ENCODE data around the gene GRB10. TPM values are rescaled to one million over a fixed set of nuclear protein-coding genes. Genes with fewer than 3 reads are reported as not detected.

GRB10 gene
- polyA plus RNA-seq, 1 donor, result 19.9 TPM

- H3K4me1 ChIP-seq (ENCODE audit: control insufficient read depth, insufficient read depth, low read length), result peaks cover 4% of the 10 kb centered on the region
- H3K27me3 ChIP-seq (ENCODE audit: control insufficient read depth, insufficient read depth, low read length), result no peaks in the 10 kb centered on the region
- no CpG with 5 or more reads among the region's 1 CpG for WGBS (ENCODE audit: insufficient coverage, low lambda C conversion rate)
- H3K4me3 ChIP-seq (ENCODE audit: low read length), result no peak overlapping the region
- peak in 1 of 2 donors; percentile 50 for DNase-seq
- H3K9me3 ChIP-seq (ENCODE audit: control insufficient read depth, low read depth, low read length), result no peaks in the 10 kb centered on the region
- no peak overlapping the region for H3K27ac ChIP-seq (ENCODE audit: low read length)
- H3K36me3 ChIP-seq (ENCODE audit: control insufficient read depth, insufficient read depth, low read length), result peaks cover 6% of the 10 kb centered on the region
Measured at GRCh38 chr7:50697748-50698147, 84.9 kb downstream of the GRB10 start.

GRCh38 chr7:50696810-50697582, 85.7 kb downstream of the GRB10 start:
- H3K4me3 ChIP-seq (ENCODE audit: low read length), result no peak overlapping the region
- no peaks in the 10 kb centered on the region for H3K9me3 ChIP-seq (ENCODE audit: control insufficient read depth, low read depth, low read length)
- no peak overlapping the region for H3K27ac ChIP-seq (ENCODE audit: low read length)
- peaks cover 2% of the 10 kb centered on the region for H3K36me3 ChIP-seq (ENCODE audit: control insufficient read depth, insufficient read depth, low read length)
- peak in 1 of 2 donors; percentile 33 for DNase-seq
- H3K4me1 ChIP-seq (ENCODE audit: control insufficient read depth, insufficient read depth, low read length), result peaks cover 4% of the 10 kb centered on the region
- no CpG with 5 or more reads among the region's 3 CpGs for WGBS (ENCODE audit: insufficient coverage, low lambda C conversion rate)
- no peaks in the 10 kb centered on the region for H3K27me3 ChIP-seq (ENCODE audit: control insufficient read depth, insufficient read depth, low read length)

- H3K9me3 ChIP-seq (ENCODE audit: control insufficient read depth, low read depth, low read length), result no peaks in the 10 kb centered on the region
- H3K27me3 ChIP-seq (ENCODE audit: control insufficient read depth, insufficient read depth, low read length), result no peaks in the 10 kb centered on the region
- no CpG with 5 or more reads among the region's 2 CpGs for WGBS (ENCODE audit: insufficient coverage, low lambda C conversion rate)
- no peaks in the 10 kb centered on the region for H3K36me3 ChIP-seq (ENCODE audit: control insufficient read depth, insufficient read depth, low read length)
- H3K4me1 ChIP-seq (ENCODE audit: control insufficient read depth, insufficient read depth, low read length), result peaks cover 4% of the 10 kb centered on the region
- no peak overlapping the region for H3K27ac ChIP-seq (ENCODE audit: low read length)
- DNase-seq, result no peak
- H3K4me3 ChIP-seq (ENCODE audit: low read length), result no peak overlapping the region
Measured at GRCh38 chr7:50695026-50695425, 87.7 kb downstream of the GRB10 start.

GRCh38 chr7:50693455-50694130, 89.1 kb downstream of the GRB10 start:
- WGBS (ENCODE audit: insufficient coverage, low lambda C conversion rate), result no CpG with 5 or more reads among the region's 8 CpGs
- H3K4me1 ChIP-seq (ENCODE audit: control insufficient read depth, insufficient read depth, low read length), result peaks cover 4% of the 10 kb centered on the region

GRCh38 chr7:50690541-50691011, 92.1 kb downstream of the GRB10 start:
- WGBS (ENCODE audit: insufficient coverage, low lambda C conversion rate), result 94% methylated on average over 4 of the region's 11 CpGs
- Histone ChIP-seq H3K27ac (ENCODE audit: low read length) (no peak overlapping the region), H3K4me1 (ENCODE audit: control insufficient read depth, insufficient read depth, low read length) (no peaks in the 10 kb centered on the region), H3K36me3 (ENCODE audit: control insufficient read depth, insufficient read depth, low read length) (no peaks in the 10 kb centered on the region), H3K9me3 (ENCODE audit: control insufficient read depth, low read depth, low read length) (no peaks in the 10 kb centered on the region), H3K27me3 (ENCODE audit: control insufficient read depth, insufficient read depth, low read length) (no peaks in the 10 kb centered on the region), H3K4me3 (ENCODE audit: low read length) (no peak overlapping the region)
- no peak for DNase-seq

More at GRCh38 chr7:50693455-50694130, 89.1 kb downstream of the GRB10 start:
- H3K27ac ChIP-seq (ENCODE audit: low read length), result no peak overlapping the region
- H3K36me3 ChIP-seq (ENCODE audit: control insufficient read depth, insufficient read depth, low read length), result no peaks in the 10 kb centered on the region
- DNase-seq, result no peak
- H3K4me3 ChIP-seq (ENCODE audit: low read length), result no peak overlapping the region
- H3K9me3 ChIP-seq (ENCODE audit: control insufficient read depth, low read depth, low read length), result no peaks in the 10 kb centered on the region
- H3K27me3 ChIP-seq (ENCODE audit: control insufficient read depth, insufficient read depth, low read length), result no peaks in the 10 kb centered on the region

- Histone ChIP-seq H3K27me3 (ENCODE audit: control insufficient read depth, insufficient read depth, low read length) (no peaks in the 10 kb centered on the region), H3K27ac (ENCODE audit: low read length) (no peak overlapping the region), H3K36me3 (ENCODE audit: control insufficient read depth, insufficient read depth, low read length) (no peaks in the 10 kb centered on the region), H3K4me1 (ENCODE audit: control insufficient read depth, insufficient read depth, low read length) (peaks cover 4% of the 10 kb centered on the region), H3K4me3 (ENCODE audit: low read length) (no peak overlapping the region), H3K9me3 (ENCODE audit: control insufficient read depth, low read depth, low read length) (no peaks in the 10 kb centered on the region)
- DNase-seq, result no peak
- no CpG with 5 or more reads among the region's 2 CpGs for WGBS (ENCODE audit: insufficient coverage, low lambda C conversion rate)
Measured at GRCh38 chr7:50688226-50688590, 94.5 kb downstream of the GRB10 start.

- Histone ChIP-seq H3K4me3 (ENCODE audit: low read length) (no peak overlapping the region), H3K27me3 (ENCODE audit: control insufficient read depth, insufficient read depth, low read length) (no peaks in the 10 kb centered on the region), H3K4me1 (ENCODE audit: control insufficient read depth, insufficient read depth, low read length) (peaks cover 4% of the 10 kb centered on the region), H3K9me3 (ENCODE audit: control insufficient read depth, low read depth, low read length) (no peaks in the 10 kb centered on the region), H3K27ac (ENCODE audit: low read length) (no peak overlapping the region), H3K36me3 (ENCODE audit: control insufficient read depth, insufficient read depth, low read length) (no peaks in the 10 kb centered on the region)
- DNase-seq, result no peak
- WGBS (ENCODE audit: insufficient coverage, low lambda C conversion rate), result 93% methylated on average over 3 of the region's 7 CpGs
Measured at GRCh38 chr7:50687575-50688225, 95.0 kb downstream of the GRB10 start.

GRCh38 chr7:50687096-50687495, 95.6 kb downstream of the GRB10 start:
- no peak overlapping the region for H3K27ac ChIP-seq (ENCODE audit: low read length)
- WGBS (ENCODE audit: insufficient coverage, low lambda C conversion rate), result no CpG with 5 or more reads among the region's 6 CpGs
- H3K27me3 ChIP-seq (ENCODE audit: control insufficient read depth, insufficient read depth, low read length), result no peaks in the 10 kb centered on the region
- DNase-seq, result no peak
- no peaks in the 10 kb centered on the region for H3K36me3 ChIP-seq (ENCODE audit: control insufficient read depth, insufficient read depth, low read length)
- peaks cover 4% of the 10 kb centered on the region for H3K4me1 ChIP-seq (ENCODE audit: control insufficient read depth, insufficient read depth, low read length)
- H3K4me3 ChIP-seq (ENCODE audit: low read length), result no peak overlapping the region
- H3K9me3 ChIP-seq (ENCODE audit: control insufficient read depth, low read depth, low read length), result no peaks in the 10 kb centered on the region

- Histone ChIP-seq H3K4me3 (ENCODE audit: low read length) (no peak overlapping the region), H3K27ac (ENCODE audit: low read length) (peak overlapping the region; percentile 7), H3K9me3 (ENCODE audit: control insufficient read depth, low read depth, low read length) (no peaks in the 10 kb centered on the region), H3K36me3 (ENCODE audit: control insufficient read depth, insufficient read depth, low read length) (no peaks in the 10 kb centered on the region), H3K27me3 (ENCODE audit: control insufficient read depth, insufficient read depth, low read length) (no peaks in the 10 kb centered on the region), H3K4me1 (ENCODE audit: control insufficient read depth, insufficient read depth, low read length) (peaks cover 11% of the 10 kb centered on the region)
- 96% methylated on average over 4 of the region's 14 CpGs for WGBS (ENCODE audit: insufficient coverage, low lambda C conversion rate)
- no peak for DNase-seq
Measured at GRCh38 chr7:50685135-50686065, 97.3 kb downstream of the GRB10 start.

GRCh38 chr7:50684713-50685075, 98.0 kb downstream of the GRB10 start:
- Histone ChIP-seq H3K36me3 (ENCODE audit: control insufficient read depth, insufficient read depth, low read length) (no peaks in the 10 kb centered on the region), H3K27me3 (ENCODE audit: control insufficient read depth, insufficient read depth, low read length) (no peaks in the 10 kb centered on the region), H3K4me3 (ENCODE audit: low read length) (no peak overlapping the region), H3K9me3 (ENCODE audit: control insufficient read depth, low read depth, low read length) (no peaks in the 10 kb centered on the region), H3K27ac (ENCODE audit: low read length) (peak overlapping the region; percentile 2), H3K4me1 (ENCODE audit: control insufficient read depth, insufficient read depth, low read length) (peaks cover 11% of the 10 kb centered on the region)
- DNase-seq, result no peak
- 83% methylated on average over 1 of the region's 4 CpGs for WGBS (ENCODE audit: insufficient coverage, low lambda C conversion rate)
